Omental fat pad (tissue), 4 donors: ENCODE measurements around the gene SNX9. TPM values are rescaled to one million over a fixed set of nuclear protein-coding genes. Genes with fewer than 3 reads are reported as not detected.
"Not testable (repeated sequence)": the region's sequence is repeated elsewhere in the genome, so short reads cannot be mapped to it uniquely, and the experiment has no call there.

Source experiments
- ATAC-seq: fragments of 150-250 bp; one replicate; pipeline ENCODE4 v1.9.1; 2016; ENCODE audit warnings: mild to moderate bottlenecking, moderate library complexity; ENCODE audit not compliant: low FRiP score
- DNase-seq: peaks from one replicate; pipeline ENCODE4 v3.0.0-alpha.2; 2019; ENCODE audit warnings: low spot score
- CTCF ChIP-seq, 3 donors: fragments of 450-650 bp; IDR thresholded peaks; one replicate each; pipeline ENCODE4 v1.5.1; 2016 to 2017; ENCODE audit warnings: antibody characterized with exemption in 3 of 3, mild to moderate bottlenecking in 3 of 3, moderate library complexity in 2 of 3
- total RNA-seq, 4 donors: library from RNA; depleted of rRNA; stranded (reverse); fragments of >200 nt; gene quantifications; one replicate each; pipeline ENCODE4 v1.1.0, GENCODE V29; 2016

The SNX9 gene
- total RNA-seq, 4 donors from 2014 or later: 61.8 to 89.6 (median 76.3) TPM

DNA sequence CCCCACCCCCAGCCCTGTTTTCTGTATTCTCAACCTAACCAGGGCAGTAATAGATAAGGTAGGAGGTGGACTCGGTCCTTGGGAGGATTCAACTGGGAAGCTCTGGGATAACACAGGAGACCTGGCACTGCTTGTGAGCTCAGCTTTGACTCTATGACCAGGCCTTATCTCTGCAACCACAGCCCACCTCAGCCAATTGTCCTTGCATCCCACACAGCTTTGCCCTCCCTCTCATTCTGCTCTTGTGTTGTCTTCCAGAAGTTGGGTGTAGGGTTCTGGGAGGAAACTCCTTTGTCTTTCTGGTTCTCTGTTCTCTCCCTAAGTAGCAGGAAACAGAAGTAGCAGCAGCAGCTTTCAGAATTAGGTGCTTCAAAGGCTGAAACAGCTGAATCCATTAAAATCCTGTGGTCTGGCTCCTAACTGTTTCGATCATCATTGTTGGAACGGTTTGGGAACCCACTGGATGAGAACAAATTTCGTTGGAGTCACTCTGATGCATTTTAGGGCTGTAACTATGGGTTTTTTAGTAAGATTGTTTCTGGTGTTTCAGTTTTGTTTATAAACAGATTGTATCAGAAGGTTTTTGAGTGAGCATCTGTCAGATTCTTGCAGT, 32.4 kb upstream of the SNX9 start:
- TF ChIP-seq CTCF (IDR thresholded peaks at IDR 0.05): no peak
- ATAC-seq (no peak), DNase-seq (no peak)

DNA sequence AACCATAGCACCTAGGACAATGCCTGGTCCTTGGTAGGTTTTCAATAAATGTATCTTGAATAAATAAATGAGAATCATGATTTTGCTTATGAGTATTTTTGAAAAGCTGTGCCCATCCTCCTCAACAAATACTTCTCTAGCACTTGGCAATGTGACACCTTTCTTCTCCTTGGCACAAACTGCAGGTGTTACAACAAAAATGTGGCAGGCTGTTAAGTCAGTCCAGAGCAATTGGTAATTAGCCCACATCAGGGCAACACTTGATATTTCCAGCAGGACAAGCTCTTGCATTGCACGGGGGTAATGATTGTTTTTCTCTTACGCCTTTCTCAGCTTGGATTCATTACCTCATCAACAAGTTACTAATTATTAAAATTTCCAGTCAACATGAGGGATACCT, 31.6 kb upstream of the SNX9 start:
- no peak for DNase-seq
- no peak for ATAC-seq
- TF ChIP-seq CTCF (IDR thresholded peaks at IDR 0.05): no peak

DNA sequence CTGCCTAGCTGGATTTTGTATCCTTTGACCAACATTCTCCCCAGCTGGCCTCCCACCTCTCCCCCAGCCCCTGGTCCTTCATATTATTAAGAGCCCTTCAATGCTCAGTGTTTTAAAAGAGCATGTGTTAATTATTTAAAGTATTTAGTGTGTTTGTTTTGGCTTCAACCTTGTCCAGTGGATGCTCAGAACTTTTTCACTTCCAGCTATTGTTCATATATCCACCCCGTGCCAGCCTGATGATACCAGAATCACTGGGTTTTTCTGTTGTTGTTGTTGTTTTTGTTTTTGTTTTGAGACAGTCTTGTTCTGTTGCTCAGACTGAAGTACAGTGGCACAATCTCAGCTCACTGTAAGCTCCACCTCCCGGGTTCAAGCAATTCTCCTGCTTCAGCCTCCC, 30.4 kb upstream of the SNX9 start:
- DNase-seq: no peak
- ATAC-seq: no peak
- TF ChIP-seq CTCF (IDR thresholded peaks at IDR 0.05): no peak

GRCh38 chr6:157794012-157794411, 29.0 kb upstream of the SNX9 start:
- DNase-seq, ATAC-seq: not testable (repeated sequence)

- TF ChIP-seq CTCF (IDR thresholded peaks at IDR 0.05): no peak
- ATAC-seq (no peak), DNase-seq (no peak)
Observed at GRCh38 chr6:157795841-157796240, 27.2 kb upstream of the SNX9 start.

DNA sequence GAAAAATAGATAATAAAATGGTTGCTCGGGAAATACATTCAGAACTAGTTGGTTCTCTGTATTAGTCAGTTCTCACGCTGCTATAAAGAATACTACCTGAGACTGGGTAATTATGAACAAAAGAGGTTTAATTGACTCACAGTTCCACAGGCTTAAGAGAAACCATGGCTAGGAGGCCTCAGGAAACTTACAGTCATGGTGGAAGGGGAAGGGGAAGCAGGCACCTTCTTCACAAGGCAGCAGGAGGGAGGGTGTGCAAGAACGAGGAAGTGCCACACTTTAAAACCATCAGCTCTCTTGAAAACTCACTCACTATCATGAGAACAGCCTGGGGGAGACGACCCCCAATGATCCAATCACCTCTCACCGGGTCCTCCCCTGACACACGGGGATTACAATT, 24.2 kb upstream of the SNX9 start:
- DNase-seq (no peak), ATAC-seq (no peak)
- TF ChIP-seq CTCF (IDR thresholded peaks at IDR 0.05): no peak

DNA sequence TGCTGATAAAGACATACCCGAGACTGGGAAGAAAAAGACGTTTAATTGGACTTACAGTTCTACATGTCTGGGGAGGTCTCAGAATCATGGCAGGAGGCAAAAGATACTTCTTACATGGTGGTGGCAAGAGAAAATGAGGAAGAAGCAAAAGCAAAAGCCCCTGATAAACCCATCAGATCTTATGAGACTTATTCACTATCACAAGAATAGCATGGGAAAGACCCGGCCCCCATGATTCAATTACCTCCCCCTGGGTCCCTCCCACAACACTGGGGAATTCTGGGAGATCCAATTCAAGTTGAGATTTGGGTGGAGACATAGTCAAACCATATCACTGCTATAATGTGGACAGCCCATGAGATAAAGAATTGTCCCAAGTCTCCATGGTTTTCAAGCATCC, 23.5 kb upstream of the SNX9 start:
- ATAC-seq: not testable (repeated sequence)

GRCh38 chr6:157800420-157801237, 22.4 kb upstream of the SNX9 start:
- no peak for TF ChIP-seq CTCF (IDR thresholded peaks at IDR 0.05)
- ATAC-seq: no peak
- no peak for DNase-seq

More for the DNA sequence above, 23.5 kb upstream of the SNX9 start:
- DNase-seq: not testable (repeated sequence)
